Endothelial cell of umbilical vein (primary cell): ENCODE data around the gene HECTD3. TPM values are rescaled to one million over a fixed set of nuclear protein-coding genes. Genes with fewer than 3 reads are reported as not detected.

Experiments
- BruUV-seq: library from RNA; stranded (reverse); fragments of 400-500 nt; replicated peaks from 2 replicates; lab custom pipeline; 2021; lab: Mats Ljungman, UMichigan
- CTCF ChIA-PET: fragments of 300-600, 350-600 bp; sonication (Branson Sonifier 250); formaldehyde crosslinking; loops from one replicate; lab custom pipeline; 2021; ENCODE audit warnings: antibody characterized with exemption, inconsistent platforms; lab: Charles Lee
- POLR2A ChIA-PET: fragments of 300-600, 350-600 bp; sonication (Branson Sonifier 250); formaldehyde crosslinking; loops from one replicate; lab custom pipeline; 2021; ENCODE audit warnings: antibody characterized with exemption, inconsistent platforms; lab: Charles Lee
- DNase-seq: peaks from one replicate; pipeline ENCODE4 v3.0.0-alpha.2; 2011; ENCODE audit warnings: low read depth, low spot score
- FAIRE-seq: peaks from 2 replicates; lab custom pipeline; 2011; peaks lifted over from hg19 to GRCh38; lab: Jason Lieb, UNC
- H2AFZ ChIP-seq: 2 replicates; pipeline ENCODE4 v1.6.0; 2012; ENCODE audit warnings: low read depth, low read length, control low read depth, inconsistent platforms
- H3K27ac ChIP-seq: 2 replicates; pipeline ENCODE4 v1.5.1; 2011; ENCODE audit warnings: low read depth, mild to moderate bottlenecking, control low read depth, low read length, moderate library complexity; ENCODE audit not compliant: insufficient read depth
- H3K27me3 ChIP-seq, 2 experiments: 2 replicates each; pipeline versions ENCODE4 v1.6.0 to v1.6.1; 2011; ENCODE audit warnings: low read length in 2 of 2, mixed read lengths in 1 of 2; ENCODE audit not compliant: control insufficient read depth in 2 of 2, insufficient read depth in 2 of 2
- H3K36me3 ChIP-seq, 2 experiments: 2 replicates in 1 of 2; 3 replicates in 1 of 2; pipeline ENCODE4 v1.5.1; 2011; ENCODE audit warnings: low read length in 2 of 2, mild to moderate bottlenecking in 1 of 2, moderate library complexity in 1 of 2; ENCODE audit not compliant: control insufficient read depth in 2 of 2, insufficient read depth in 2 of 2; ENCODE audit errors: extremely low read depth in 1 of 2
- H3K4me1 ChIP-seq: 3 replicates; pipeline ENCODE4 v1.5.1; 2011; ENCODE audit warnings: mild to moderate bottlenecking, low read length; ENCODE audit not compliant: control insufficient read depth, insufficient read depth; ENCODE audit errors: extremely low read depth
- H3K4me2 ChIP-seq: 2 replicates; pipeline ENCODE4 v1.6.1; 2011; ENCODE audit warnings: low read length, control low read depth, mixed read lengths; ENCODE audit not compliant: insufficient read depth
- H3K4me3 ChIP-seq, 3 experiments: fragments of 200-600 bp in 1 of 3; sonication (generic), shearing (Covaris generic) in 1 of 3; replicated peaks in 1 of 3; 2 replicates each; pipeline ENCODE4 v1.5.1; 2011 to 2016; ENCODE audit warnings: control low read depth in 3 of 3, low read length in 3 of 3, mild to moderate bottlenecking in 2 of 3, inconsistent platforms in 1 of 3, low read depth in 1 of 3, moderate library complexity in 1 of 3; ENCODE audit not compliant: insufficient read depth in 1 of 3
- H3K79me2 ChIP-seq: 2 replicates; pipeline ENCODE4 v1.6.0; 2012; ENCODE audit warnings: low read length, inconsistent platforms; ENCODE audit not compliant: control insufficient read depth, insufficient read depth
- H3K9ac ChIP-seq: replicated peaks from 2 replicates; pipeline ENCODE3; 2011; ENCODE audit warnings: low read length, control low read depth; ENCODE audit not compliant: insufficient read depth; ENCODE audit errors: extremely low read depth
- H3K9me1 ChIP-seq: replicated peaks from 3 replicates; pipeline ENCODE4 v1.6.0; 2011; ENCODE audit warnings: mild to moderate bottlenecking, low read length; ENCODE audit not compliant: control insufficient read depth, insufficient read depth; ENCODE audit errors: extremely low read depth
- H3K9me3 ChIP-seq: replicated peaks from 2 replicates; pipeline ENCODE4 v1.5.1; 2012; ENCODE audit warnings: low read length, inconsistent platforms; ENCODE audit not compliant: control insufficient read depth, insufficient read depth
- H4K20me1 ChIP-seq: replicated peaks from 2 replicates; pipeline ENCODE3; 2011; ENCODE audit warnings: mild to moderate bottlenecking, low read length; ENCODE audit not compliant: control insufficient read depth, insufficient read depth; ENCODE audit errors: extremely low read depth
- CTCF ChIP-seq, 2 donors: IDR thresholded peaks; 1 replicate in 1 of 2; 2 replicates in 1 of 2; pipeline ENCODE4 v1.5.1; 2011; ENCODE audit warnings: low read length in 2 of 2, mild to moderate bottlenecking in 2 of 2, moderate library complexity in 2 of 2, control low read depth in 1 of 2, inconsistent platforms in 1 of 2, low read depth in 1 of 2; ENCODE audit not compliant: insufficient read depth in 1 of 2; ENCODE audit errors: extremely low read depth in 1 of 2
- EZH2 ChIP-seq: IDR thresholded peaks from 2 replicates; pipeline ENCODE4 v1.6.1; 2012; ENCODE audit warnings: borderline replicate concordance, low read depth, mild to moderate bottlenecking, moderate library complexity, low read length, inconsistent platforms; ENCODE audit not compliant: severe bottlenecking
- FOS ChIP-seq: IDR thresholded peaks from 2 replicates; pipeline ENCODE4 v1.6.1; 2011; ENCODE audit warnings: mild to moderate bottlenecking, low read length, moderate library complexity, borderline replicate concordance; ENCODE audit not compliant: insufficient read depth
- GATA2 ChIP-seq: IDR thresholded peaks from 2 replicates; pipeline ENCODE4 v1.7.0; 2011; ENCODE audit warnings: low read depth, mild to moderate bottlenecking, moderate library complexity, mixed read lengths, low read length; ENCODE audit not compliant: insufficient read length, insufficient read depth
- JUN ChIP-seq: IDR thresholded peaks from 2 replicates; pipeline ENCODE4 v1.6.1; 2011; ENCODE audit warnings: borderline replicate concordance, low read depth; ENCODE audit not compliant: insufficient read length, insufficient read depth
- MAX ChIP-seq: IDR thresholded peaks from 2 replicates; pipeline ENCODE4 v1.6.1; 2011; ENCODE audit not compliant: insufficient read depth, insufficient read length
- MYC ChIP-seq: IDR thresholded peaks from one replicate; pipeline ENCODE4 v1.6.1; 2011; ENCODE audit warnings: mild to moderate bottlenecking, low read depth, low read length
- POLR2A ChIP-seq: IDR thresholded peaks from 2 replicates; pipeline ENCODE4 v1.6.1; 2012; ENCODE audit warnings: low read depth, mild to moderate bottlenecking, control low read depth, low read length
- POLR2AphosphoS5 ChIP-seq: IDR thresholded peaks from 2 replicates; pipeline ENCODE4 v1.6.1; 2012; ENCODE audit warnings: low read depth, mild to moderate bottlenecking, control low read depth, low read length, moderate library complexity; ENCODE audit not compliant: insufficient read depth
- dilution Hi-C: fragments of 300-500 bp; cut with MboI; formaldehyde crosslinking; loops from one replicate; pipeline ENCODE4 v1.15.0; 2019; ENCODE audit warnings: low sequenced_read_pairs; ENCODE audit not compliant: extremely low pct_ligation_motif_present
- intact Hi-C: fragments of 100-400 bp; cut with micrococcal nuclease; formaldehyde crosslinking; loops from one replicate; pipeline ENCODE4 v1.10.0; 2022
- polyA plus RNA-seq, 4 experiments: library from polyadenylated mRNA; depleted of rRNA in 3 of 4; stranded (reverse) in 3 of 4; unstranded in 1 of 4; fragments of >200 nt; gene quantifications; 2 replicates each; pipeline versions ENCODE4 v1.2.1 to v1.2.3, GENCODE V29; 2011 to 2012; ENCODE audit warnings: missing spikeins in 1 of 4
- total RNA-seq: library from RNA; stranded (reverse); gene quantifications from 2 replicates; pipeline ENCODE4 v1.2.3, GENCODE V29; 2021

The HECTD3 gene
- total and polyA plus RNA-seq, 2 donors (not counting 3 experiments of a cell fraction or from before 2014, with no cell fraction given): 80.0 to 114 TPM

- no peak for DNase-seq
- no peak overlapping the region for H3K4me2 ChIP-seq
- no peaks in the 10 kb centered on the region for H4K20me1 ChIP-seq
- no peaks in the 10 kb centered on the region for H3K9me3 ChIP-seq
- intact Hi-C loops: no loop called here
- no peak overlapping the region for H3K27ac ChIP-seq
- no peak overlapping the region for H2AFZ ChIP-seq
- no TSS peak for BruUV-seq
- no peaks in the 10 kb centered on the region for H3K27me3 ChIP-seq
- POLR2A ChIA-PET: no interaction called here
- H3K4me3 ChIP-seq: no peak overlapping the region
- no peak for FAIRE-seq
- peaks cover 0 to 2% of the 10 kb centered on the region in 2 experiments for H3K36me3 ChIP-seq
- no peaks in the 10 kb centered on the region for H3K79me2 ChIP-seq
- no peak overlapping the region for H3K9ac ChIP-seq
- dilution Hi-C loops: no loop called here
- CTCF ChIA-PET: no interaction called here
- no peak for TF ChIP-seq POLR2A
- TF ChIP-seq JUN: no peak
- TF ChIP-seq GATA2: no peak
- no peak for TF ChIP-seq EZH2
- TF ChIP-seq FOS: no peak
- no peak for TF ChIP-seq POLR2AphosphoS5
- TF ChIP-seq CTCF (IDR thresholded peaks at IDR 0.05; ENCODE audit: extremely low read depth in 1 of 2, insufficient read depth in 1 of 2, low read depth in 1 of 2, low read length in 2 of 2): no peak
- TF ChIP-seq MAX: no peak
- no peak for TF ChIP-seq MYC
- H3K9me1 ChIP-seq: no peaks in the 10 kb centered on the region
- no peaks in the 10 kb centered on the region for H3K4me1 ChIP-seq
Measured at GRCh38 chr1:45037456-45037855, 26.3 kb upstream of the HECTD3 start.
